ENCODE measurements around the gene SYAP1.
"Not testable (repeated sequence)": the region's sequence is repeated elsewhere in the genome, so short reads cannot be mapped to it uniquely, and the experiment has no call there.

SYAP1 gene

DNA sequence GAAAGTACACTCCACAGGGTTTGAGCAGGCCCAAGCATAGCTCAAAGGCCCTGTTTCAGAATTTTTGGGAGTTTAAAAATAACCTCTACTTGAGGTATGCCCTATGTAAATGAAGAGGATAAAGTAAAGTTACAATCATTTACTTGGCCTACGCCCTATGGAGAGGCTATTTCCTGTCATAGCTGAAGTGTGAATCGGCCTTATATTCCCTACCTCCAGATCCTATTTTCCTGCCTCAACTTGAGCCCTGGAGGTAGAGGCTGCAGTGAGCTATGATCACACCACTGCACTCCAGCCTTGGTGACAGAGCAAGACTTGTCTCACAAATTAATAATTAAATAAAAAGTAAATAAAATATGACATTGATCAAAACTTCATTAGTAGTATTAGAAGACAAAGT lies 55.3 kb downstream of the SYAP1 start:
- TF ChIP-seq, protein P1, sequence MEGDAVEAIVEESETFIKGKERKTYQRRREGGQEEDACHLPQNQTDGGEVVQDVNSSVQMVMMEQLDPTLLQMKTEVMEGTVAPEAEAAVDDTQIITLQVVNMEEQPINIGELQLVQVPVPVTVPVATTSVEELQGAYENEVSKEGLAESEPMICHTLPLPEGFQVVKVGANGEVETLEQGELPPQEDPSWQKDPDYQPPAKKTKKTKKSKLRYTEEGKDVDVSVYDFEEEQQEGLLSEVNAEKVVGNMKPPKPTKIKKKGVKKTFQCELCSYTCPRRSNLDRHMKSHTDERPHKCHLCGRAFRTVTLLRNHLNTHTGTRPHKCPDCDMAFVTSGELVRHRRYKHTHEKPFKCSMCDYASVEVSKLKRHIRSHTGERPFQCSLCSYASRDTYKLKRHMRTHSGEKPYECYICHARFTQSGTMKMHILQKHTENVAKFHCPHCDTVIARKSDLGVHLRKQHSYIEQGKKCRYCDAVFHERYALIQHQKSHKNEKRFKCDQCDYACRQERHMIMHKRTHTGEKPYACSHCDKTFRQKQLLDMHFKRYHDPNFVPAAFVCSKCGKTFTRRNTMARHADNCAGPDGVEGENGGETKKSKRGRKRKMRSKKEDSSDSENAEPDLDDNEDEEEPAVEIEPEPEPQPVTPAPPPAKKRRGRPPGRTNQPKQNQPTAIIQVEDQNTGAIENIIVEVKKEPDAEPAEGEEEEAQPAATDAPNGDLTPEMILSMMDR (IDR thresholded peaks at IDR 0.05; ENCODE audit: borderline replicate concordance, extremely low read depth, low read length, poor library complexity, severe bottlenecking), result no peak
- TF ChIP-seq EZH2 (IDR thresholded peaks at IDR 0.05; ENCODE audit: borderline replicate concordance, low read depth, low read length, severe bottlenecking), result no peak
- Histone ChIP-seq H3K4me1 (ENCODE audit: insufficient read depth, low read length) (no peaks in the 10 kb centered on the region), H3K9ac (ENCODE audit: low read depth, low read length) (no peak overlapping the region), H3K4me3 (ENCODE audit: low read depth in 1 of 2, low read length in 2 of 2) (no peak overlapping the region), H3K27ac (ENCODE audit: low read length) (no peak overlapping the region), H3K79me2 (ENCODE audit: insufficient read depth, low read length) (no peaks in the 10 kb centered on the region), H3K36me3 (ENCODE audit: insufficient read depth, low read length) (no peaks in the 10 kb centered on the region), H2AFZ (ENCODE audit: low read depth, low read length) (no peak overlapping the region), H4K20me1 (ENCODE audit: insufficient read depth, low read length) (no peaks in the 10 kb centered on the region), H3K27me3 (ENCODE audit: insufficient read depth, low read length, poor library complexity) (no peaks in the 10 kb centered on the region), H3K4me2 (ENCODE audit: insufficient read depth, low read length) (no peak overlapping the region), H3K9me3 (ENCODE audit: insufficient read depth, low read length, severe bottlenecking) (no peaks in the 10 kb centered on the region)
- DNase-seq (no peak), ATAC-seq (ENCODE audit: insufficient read depth, low read depth) (no peak)

DNA sequence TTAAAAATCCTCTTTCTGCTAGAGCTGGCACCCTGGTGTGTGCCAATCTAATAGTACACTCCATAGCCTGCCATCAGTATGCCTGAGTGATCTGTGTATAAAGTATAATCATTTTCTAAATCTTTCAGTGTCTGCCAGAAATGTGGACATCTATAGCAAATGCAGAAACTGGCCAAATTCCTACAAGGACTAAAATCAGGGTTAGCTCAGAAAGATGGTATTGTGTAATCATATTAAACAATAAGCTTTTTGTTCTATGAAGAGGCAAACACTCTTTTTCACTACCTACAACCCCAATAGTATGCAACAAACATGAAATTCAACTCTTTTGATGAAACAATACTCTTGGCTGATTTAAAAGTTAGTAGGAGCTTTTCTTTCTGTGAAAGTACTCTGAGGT lies 59.1 kb downstream of the SYAP1 start:
- no peaks in the 10 kb centered on the region for H3K27me3 ChIP-seq (ENCODE audit: insufficient read depth, low read length, poor library complexity)
- H3K27ac ChIP-seq (ENCODE audit: low read length), result no peak overlapping the region
- ATAC-seq (ENCODE audit: insufficient read depth, low read depth) (no peak), DNase-seq (no peak)
- H3K4me1 ChIP-seq (ENCODE audit: insufficient read depth, low read length), result no peaks in the 10 kb centered on the region
- H2AFZ ChIP-seq (ENCODE audit: low read depth, low read length), result no peak overlapping the region
- no peak overlapping the region for H3K4me3 ChIP-seq (ENCODE audit: low read depth in 1 of 2, low read length in 2 of 2)
- H3K9me3 ChIP-seq (ENCODE audit: insufficient read depth, low read length, severe bottlenecking), result no peaks in the 10 kb centered on the region
- H4K20me1 ChIP-seq (ENCODE audit: insufficient read depth, low read length), result no peaks in the 10 kb centered on the region
- no peak overlapping the region for H3K4me2 ChIP-seq (ENCODE audit: insufficient read depth, low read length)
- no peaks in the 10 kb centered on the region for H3K79me2 ChIP-seq (ENCODE audit: insufficient read depth, low read length)
- H3K36me3 ChIP-seq (ENCODE audit: insufficient read depth, low read length), result no peaks in the 10 kb centered on the region
- TF ChIP-seq, protein P1 (IDR thresholded peaks at IDR 0.05; ENCODE audit: borderline replicate concordance, extremely low read depth, low read length, poor library complexity, severe bottlenecking), result no peak
- no peak for TF ChIP-seq EZH2 (IDR thresholded peaks at IDR 0.05; ENCODE audit: borderline replicate concordance, low read depth, low read length, severe bottlenecking)
- no peak overlapping the region for H3K9ac ChIP-seq (ENCODE audit: low read depth, low read length)

DNA sequence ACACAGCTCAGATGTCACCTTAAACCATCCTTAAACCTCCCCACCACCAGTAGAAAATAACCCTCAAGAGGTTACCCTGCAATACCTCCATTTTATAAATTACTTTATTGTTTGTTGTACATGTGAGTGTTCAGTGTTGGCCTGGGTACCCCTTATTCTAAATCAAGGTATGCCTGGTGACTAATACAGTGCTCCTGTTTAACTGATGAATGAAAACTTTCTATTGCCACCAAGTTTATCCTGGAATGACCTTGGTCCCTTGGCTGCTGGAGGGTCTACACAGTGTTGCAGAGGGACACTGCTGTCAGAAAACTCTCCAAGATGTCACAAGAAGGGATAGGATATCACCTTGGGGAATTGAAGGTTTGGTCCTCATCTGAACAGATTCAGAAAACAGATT lies 59.6 kb downstream of the SYAP1 start:
- DNase-seq, result no peak
- no peak for ATAC-seq (ENCODE audit: insufficient read depth, low read depth)
- no peak overlapping the region for H3K4me2 ChIP-seq (ENCODE audit: insufficient read depth, low read length)
- H3K79me2 ChIP-seq (ENCODE audit: insufficient read depth, low read length), result no peaks in the 10 kb centered on the region
- no peaks in the 10 kb centered on the region for H4K20me1 ChIP-seq (ENCODE audit: insufficient read depth, low read length)
- TF ChIP-seq EZH2 (IDR thresholded peaks at IDR 0.05; ENCODE audit: borderline replicate concordance, low read depth, low read length, severe bottlenecking), result no peak
- TF ChIP-seq, protein P1 (IDR thresholded peaks at IDR 0.05; ENCODE audit: borderline replicate concordance, extremely low read depth, low read length, poor library complexity, severe bottlenecking), result no peak
- no peaks in the 10 kb centered on the region for H3K4me1 ChIP-seq (ENCODE audit: insufficient read depth, low read length)
- H3K4me3 ChIP-seq (ENCODE audit: low read depth in 1 of 2, low read length in 2 of 2), result no peak overlapping the region
- no peaks in the 10 kb centered on the region for H3K36me3 ChIP-seq (ENCODE audit: insufficient read depth, low read length)
- no peak overlapping the region for H3K9ac ChIP-seq (ENCODE audit: low read depth, low read length)
- no peaks in the 10 kb centered on the region for H3K27me3 ChIP-seq (ENCODE audit: insufficient read depth, low read length, poor library complexity)
- H3K9me3 ChIP-seq (ENCODE audit: insufficient read depth, low read length, severe bottlenecking), result no peaks in the 10 kb centered on the region
- no peak overlapping the region for H3K27ac ChIP-seq (ENCODE audit: low read length)
- no peak overlapping the region for H2AFZ ChIP-seq (ENCODE audit: low read depth, low read length)

DNA sequence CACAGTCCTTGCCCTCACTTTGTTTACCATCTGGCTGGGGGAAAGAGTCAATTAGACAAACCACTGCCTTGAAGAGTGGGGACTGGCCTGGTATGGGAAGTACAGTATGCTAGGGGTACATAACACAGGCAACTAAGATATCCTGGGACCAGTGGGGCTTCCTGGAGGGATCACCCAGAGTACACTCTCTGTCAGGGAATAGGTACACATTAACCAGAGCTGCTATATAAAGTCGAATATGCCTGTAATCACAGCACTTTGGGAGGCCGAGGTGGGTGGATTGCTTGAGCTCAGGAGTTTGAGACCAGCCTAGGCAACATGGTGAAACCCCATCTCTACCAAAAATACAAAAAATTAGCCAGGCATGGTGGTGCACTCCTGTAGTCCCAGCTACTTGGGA lies 60.4 kb downstream of the SYAP1 start:
- H3K4me1 ChIP-seq (ENCODE audit: insufficient read depth, low read length); H2AFZ ChIP-seq (ENCODE audit: low read depth, low read length); DNase-seq; H3K79me2 ChIP-seq (ENCODE audit: insufficient read depth, low read length); H3K27me3 ChIP-seq (ENCODE audit: insufficient read depth, low read length, poor library complexity); H3K4me3 ChIP-seq (ENCODE audit: low read depth in 1 of 2, low read length in 2 of 2); H3K36me3 ChIP-seq (ENCODE audit: insufficient read depth, low read length); H3K9me3 ChIP-seq (ENCODE audit: insufficient read depth, low read length, severe bottlenecking); ATAC-seq (ENCODE audit: insufficient read depth, low read depth); H4K20me1 ChIP-seq (ENCODE audit: insufficient read depth, low read length); H3K27ac ChIP-seq (ENCODE audit: low read length); H3K4me2 ChIP-seq (ENCODE audit: insufficient read depth, low read length); H3K9ac ChIP-seq (ENCODE audit: low read depth, low read length): not testable (repeated sequence)
